HepG2 (cell line): Measurements from ENCODE around the gene VWA3B. TPM values are rescaled to one million over a fixed set of nuclear protein-coding genes. Genes with fewer than 3 reads are reported as not detected.

Experiments
- ATAC-seq: fragments of 200-7000 bp; cut with Tn5 transposase; 3 replicates; pipeline ENCODE4 v1.9.1; 2020; ENCODE audit warnings: mild to moderate bottlenecking, moderate library complexity
- BruUV-seq: library from RNA; stranded (reverse); fragments of 400-500 nt; replicated peaks from 2 replicates; lab custom pipeline; 2021; lab: Mats Ljungman, UMichigan
- CTCF ChIA-PET: fragments of 300-600 bp; formaldehyde crosslinking; extraction: SDS; loops from one replicate; lab custom pipeline; 2021; ENCODE audit warnings: low total read pairs, inconsistent platforms, low intra/inter-chr PET ratio; lab: Yijun Ruan, JAX
- POLR2A ChIA-PET: fragments of 350-600 bp; sonication (Branson Sonifier 250); formaldehyde crosslinking; loops from one replicate; lab custom pipeline; 2020; ENCODE audit warnings: antibody characterized with exemption, inconsistent platforms; lab: Yijun Ruan, JAX
- DNase-seq: peaks from one replicate; pipeline ENCODE4 v3.0.0-alpha.2; 2015; ENCODE audit warnings: low spot score
- FAIRE-seq: peaks from 3 replicates; lab custom pipeline; 2011; peaks lifted over from hg19 to GRCh38; lab: Jason Lieb, UNC
- H2AFZ ChIP-seq: one replicate; pipeline ENCODE4 v1.6.1; 2011; ENCODE audit warnings: low read length, inconsistent platforms
- H3K27ac ChIP-seq: fragments of 300-600 bp; 3 replicates; pipeline ENCODE4 v1.8.0; 2011; ENCODE audit warnings: mixed run types, mild to moderate bottlenecking, mixed read lengths, low read length, inconsistent platforms; ENCODE audit not compliant: insufficient read depth; ENCODE audit errors: extremely low read length
- H3K27me3 ChIP-seq, 2 experiments: fragments of 200-600 bp in 1 of 2; 2 replicates in 1 of 2; 3 replicates in 1 of 2; pipeline versions ENCODE4 v1.6.0 to v1.8.0; 2011; ENCODE audit warnings: low read length in 2 of 2, mild to moderate bottlenecking in 2 of 2, moderate library complexity in 2 of 2, inconsistent platforms in 1 of 2; ENCODE audit not compliant: insufficient read depth in 2 of 2, control insufficient read depth in 1 of 2
- H3K36me3 ChIP-seq, 2 experiments: fragments of 200-600 bp in 1 of 2; replicated peaks in 1 of 2; 2 replicates in 1 of 2; 3 replicates in 1 of 2; pipeline versions ENCODE4 v1.5.1 to v1.8.0; 2011; ENCODE audit warnings: low read length in 2 of 2, inconsistent platforms in 1 of 2; ENCODE audit not compliant: insufficient read depth in 2 of 2, control insufficient read depth in 1 of 2
- H3K4me1 ChIP-seq: 2 replicates; pipeline ENCODE4 v1.5.1; 2012; ENCODE audit warnings: low read length, inconsistent platforms; ENCODE audit not compliant: insufficient read depth
- H3K4me2 ChIP-seq: 2 replicates; pipeline ENCODE4 v1.6.0; 2011; ENCODE audit warnings: low read depth, low read length, inconsistent platforms
- H3K4me3 ChIP-seq, 3 experiments: fragments of 200-600 bp in 1 of 3; sonication (generic), shearing (Covaris generic) in 1 of 3; replicated peaks in 1 of 3; 2 replicates each; pipeline ENCODE4 v1.5.1; 2011 to 2016; ENCODE audit warnings: low read length in 3 of 3, inconsistent platforms in 2 of 3, low read depth in 2 of 3, mild to moderate bottlenecking in 2 of 3, control low read depth in 1 of 3, mixed read lengths in 1 of 3; ENCODE audit not compliant: insufficient read depth in 1 of 3
- H3K79me2 ChIP-seq: one replicate; pipeline ENCODE4 v1.6.1; 2011; ENCODE audit warnings: low read length, inconsistent platforms; ENCODE audit not compliant: insufficient read depth
- H3K9ac ChIP-seq: 2 replicates; pipeline ENCODE4 v1.6.0; 2011; ENCODE audit warnings: mild to moderate bottlenecking, low read depth, low read length, inconsistent platforms; ENCODE audit not compliant: insufficient read depth
- H3K9me3 ChIP-seq: 2 replicates; pipeline ENCODE4 v1.5.1; 2012; ENCODE audit warnings: mild to moderate bottlenecking, low read length
- H4K20me1 ChIP-seq: 2 replicates; pipeline ENCODE4 v1.6.0; 2011; ENCODE audit warnings: inconsistent platforms, mild to moderate bottlenecking, low read length, moderate library complexity; ENCODE audit not compliant: insufficient read depth
- CREB1 ChIP-seq, 2 experiments: fragments of 450-650 bp in 1 of 2; IDR thresholded peaks; 2 replicates each; pipeline ENCODE4 v1.6.1; 2016 to 2017; ENCODE audit warnings: control low read depth in 1 of 2, mild to moderate bottlenecking in 1 of 2, missing compliant biosample characterization in 1 of 2, missing genetic modification characterization in 1 of 2
- ESRRA ChIP-seq: sonication (generic); formaldehyde crosslinking; IDR thresholded peaks from 2 replicates; pipeline ENCODE4 v1.5.1; 2020; ENCODE audit warnings: mild to moderate bottlenecking, low read depth, missing genetic modification reagents
- ISL2 ChIP-seq: sonication (generic); formaldehyde crosslinking; IDR thresholded peaks from 2 replicates; pipeline ENCODE4 v1.5.0; 2020; ENCODE audit warnings: missing genetic modification reagents
- SUZ12 ChIP-seq: fragments of 150-350 bp; IDR thresholded peaks from 2 replicates; pipeline ENCODE4 v1.6.1; 2014; ENCODE audit warnings: low read depth, low read length
- ZFP90 ChIP-seq: sonication (generic); formaldehyde crosslinking; IDR thresholded peaks from 2 replicates; pipeline ENCODE4 v1.8.0; 2022; ENCODE audit warnings: missing genetic modification reagents, mild to moderate bottlenecking, inconsistent platforms, borderline replicate concordance
- ZNF292 ChIP-seq: sonication (generic); formaldehyde crosslinking; IDR thresholded peaks from 2 replicates; pipeline ENCODE4 v1.8.1; 2022; ENCODE audit warnings: mild to moderate bottlenecking, low read depth, missing genetic modification reagents, borderline replicate concordance
- ZNF354B ChIP-seq: sonication (generic); formaldehyde crosslinking; IDR thresholded peaks from 2 replicates; pipeline ENCODE4 v1.8.0; 2022; ENCODE audit warnings: mild to moderate bottlenecking, missing genetic modification reagents
- WGBS: methylation state at CpG from one replicate; pipeline ENCODE4 v1.1.6; 2017; ENCODE audit warnings: low lambda C conversion rate; 5-methylcytosine and 5-hydroxymethylcytosine counted together
- in situ Hi-C: cut with HindIII; loops from 2 replicates; pipeline ENCODE4 v1.10.0; 2017; ENCODE audit warnings: low pct_unique_long_range_greater_than_20kb; ENCODE audit not compliant: extremely low pct_ligation_motif_present
- intact Hi-C: fragments of 100-400 bp; cut with micrococcal nuclease; formaldehyde crosslinking; loops from one replicate; pipeline ENCODE4 v1.10.0; 2022; ENCODE audit not compliant: unreplicated experiment
- polyA plus RNA-seq, 8 experiments: library from polyadenylated mRNA; depleted of rRNA in 3 of 8; stranded (reverse) in 7 of 8; unstranded in 1 of 8; fragments of >200 nt; fragmentation: Illumina TruSeq in 4 of 8; extraction: Trizol in 4 of 8; gene quantifications; 2 replicates each; pipeline versions ENCODE4 v1.2.1 to v1.2.3, GENCODE V29; 2011 to 2016; ENCODE audit warnings: low read depth in 4 of 8, missing spikeins in 1 of 8, mixed read lengths in 1 of 8; ENCODE audit not compliant: insufficient read depth in 1 of 8
- total RNA-seq, 5 experiments: library from RNA; depleted of rRNA; stranded (reverse); fragments of >200 nt; fragmentation: Illumina TruSeq; extraction: Trizol; gene quantifications; 2 replicates each; pipeline ENCODE4 v1.2.3, GENCODE V29; 2016; ENCODE audit warnings: low read depth in 1 of 5

VWA3B gene
- total and polyA plus RNA-seq, 2 of the 13 experiments (the other 11 are each of a cell fraction or from before 2014, with no cell fraction given), result not detected

GRCh38 chr2:98355881-98356280, 268.9 kb downstream of the VWA3B start:
- no TSS peak for BruUV-seq
- Histone ChIP-seq H3K4me1 (no peaks in the 10 kb centered on the region), H3K36me3 (no peaks in the 10 kb centered on the region), H3K9me3 (no peaks in the 10 kb centered on the region), H3K79me2 (no peaks in the 10 kb centered on the region), H3K27me3 (peaks cover 0 to 6% of the 10 kb centered on the region in 2 experiments; a peak in 2 of 5 replicates), H3K4me2 (no peak overlapping the region), H2AFZ (no peak overlapping the region), H3K4me3 (no peak overlapping the region), H3K9ac (no peak overlapping the region), H3K27ac (no peak overlapping the region), H4K20me1 (no peaks in the 10 kb centered on the region)
- no peak for TF ChIP-seq SUZ12
- TF ChIP-seq ESRRA, result no peak
- no peak for TF ChIP-seq ISL2 (CRISPR knock-in tag)
- TF ChIP-seq ZNF292 (CRISPR knock-in tag), result no peak
- TF ChIP-seq ZNF354B, result no peak
- POLR2A ChIA-PET, result no interaction called here
- in situ Hi-C loops, result no loop called here
- intact Hi-C loops, result no loop called here
- DNase-seq (no peak), ATAC-seq (no peak), FAIRE-seq (no peak)
- 2% methylated on average over 3 of the region's 3 CpGs for WGBS
- CTCF ChIA-PET, result no interaction called here

- no peak overlapping the region for H3K4me2 ChIP-seq
- in situ Hi-C loops (no loop called here), intact Hi-C loops (no loop called here)
- H2AFZ ChIP-seq, result no peak overlapping the region
- WGBS, result 8% methylated on average over 7 of the region's 7 CpGs
- FAIRE-seq, result no peak
- TF ChIP-seq ZFP90 (CRISPR knock-in tag), result no peak
- peak; percentile 53 for TF ChIP-seq CREB1 (IDR thresholded peaks at IDR 0.05)
- no peak for TF ChIP-seq CREB1 (CRISPR knock-in tag; IDR thresholded peaks at IDR 0.05)
- no TSS peak for BruUV-seq
- H3K9me3 ChIP-seq, result no peaks in the 10 kb centered on the region
- no peaks in the 10 kb centered on the region for H4K20me1 ChIP-seq
- ChIA-PET POLR2A (no interaction called here), CTCF (no interaction called here)
- no peak overlapping the region for H3K27ac ChIP-seq
- no peaks in the 10 kb centered on the region for H3K79me2 ChIP-seq
- ATAC-seq, result no peak
- peaks cover 0 to 5% of the 10 kb centered on the region in 2 experiments; a peak in 2 of 5 replicates for H3K27me3 ChIP-seq
- H3K4me3 ChIP-seq, result no peak overlapping the region
- H3K36me3 ChIP-seq, result no peaks in the 10 kb centered on the region
- DNase-seq, result no peak
- H3K4me1 ChIP-seq, result no peaks in the 10 kb centered on the region
- H3K9ac ChIP-seq, result no peak overlapping the region
Observed at GRCh38 chr2:98356729-98357128, 269.8 kb downstream of the VWA3B start.
